Hematopoietic multipotent progenitor cell treated with erythropoietin and hydrocortisone succinate and interleukin-3 and kit ligand, for 8 days (in vitro differentiated cells): ENCODE measurements around the gene CYBA.
"Not testable (repeated sequence)": the region's sequence is repeated elsewhere in the genome, so short reads cannot be mapped to it uniquely, and the experiment has no call there.

Experiments
- DNase-seq: peaks from one replicate; pipeline ENCODE4 v3.0.0-alpha.2; 2015

Gene CYBA

GRCh38 chr16:88686062-88686438 lies 35.2 kb upstream of the CYBA start:
- DNase-seq, result peak; percentile 19

- DNase-seq, result peak; percentile 22
These were observed 34.6 kb upstream of the CYBA start for GRCh38 chr16:88685156-88686061.

- DNase-seq, result no peak
These were observed 33.8 kb upstream of the CYBA start for GRCh38 chr16:88684569-88685155.

- peak; percentile 16 for DNase-seq
These were observed 31.0 kb upstream of the CYBA start for GRCh38 chr16:88681709-88682451.

GRCh38 chr16:88681084-88681680 lies 30.3 kb upstream of the CYBA start:
- DNase-seq, result peak; percentile 18

- DNase-seq, result no peak
These were observed 29.8 kb upstream of the CYBA start for GRCh38 chr16:88680554-88681083.

- no peak for DNase-seq
These were observed 27.5 kb upstream of the CYBA start for GRCh38 chr16:88678224-88678979.

GRCh38 chr16:88677721-88678120 lies 26.9 kb upstream of the CYBA start:
- DNase-seq, result no peak

GRCh38 chr16:88676502-88677242 lies 25.8 kb upstream of the CYBA start:
- no peak for DNase-seq

GRCh38 chr16:88673716-88674379 lies 23.0 kb upstream of the CYBA start:
- DNase-seq, result no peak

GRCh38 chr16:88672776-88673175 lies 21.9 kb upstream of the CYBA start:
- DNase-seq, result no peak

- DNase-seq, result no peak
These were observed 21.0 kb upstream of the CYBA start for GRCh38 chr16:88671806-88672205.

GRCh38 chr16:88669980-88670379 lies 19.1 kb upstream of the CYBA start:
- no peak for DNase-seq

- DNase-seq, result not testable (repeated sequence)
These were observed 18.6 kb upstream of the CYBA start for GRCh38 chr16:88669493-88669892.

- DNase-seq, result no peak
These were observed 16.6 kb upstream of the CYBA start for GRCh38 chr16:88667461-88667860.

GRCh38 chr16:88665570-88665969 lies 14.7 kb upstream of the CYBA start:
- DNase-seq, result no peak

- peak; percentile 20 for DNase-seq
These were observed 14.3 kb upstream of the CYBA start for GRCh38 chr16:88665148-88665547.

- peak; percentile 97 for DNase-seq
These were observed 12.2 kb upstream of the CYBA start, which contains the start of gene MVD for GRCh38 chr16:88662843-88663606. Gene MVD, minus strand, starts transcription at chr16:88663091. Its CDS starts 11 bp downstream, at chr16:88663080.

- DNase-seq, result peak; percentile 14
These were observed 11.5 kb upstream of the CYBA start for GRCh38 chr16:88662222-88662842.
